IPS-18a (cell line): ENCODE measurements around the gene HOXD3.

Experiments used
- H3K27ac ChIP-seq: one replicate; pipeline ENCODE4 v1.5.1; 2013; ENCODE audit warnings: low read length
- H3K27me3 ChIP-seq: one replicate; pipeline ENCODE4 v1.6.1; 2013; ENCODE audit warnings: mild to moderate bottlenecking, low read length; ENCODE audit not compliant: control insufficient read depth, insufficient read depth
- H3K36me3 ChIP-seq: one replicate; pipeline ENCODE4 v1.6.1; 2013; ENCODE audit warnings: low read depth, low read length; ENCODE audit not compliant: control insufficient read depth
- H3K4me1 ChIP-seq: one replicate; pipeline ENCODE4 v1.6.1; 2013; ENCODE audit warnings: low read depth, low read length; ENCODE audit not compliant: control insufficient read depth
- H3K4me3 ChIP-seq: one replicate; pipeline ENCODE4 v1.5.1; 2013; ENCODE audit warnings: low read length
- H3K9ac ChIP-seq: one replicate; pipeline ENCODE4 v1.6.1; 2013; ENCODE audit warnings: mild to moderate bottlenecking, low read length, moderate library complexity
- H3K9me3 ChIP-seq: one replicate; pipeline ENCODE4 v1.6.1; 2013; ENCODE audit warnings: low read depth, low read length; ENCODE audit not compliant: control insufficient read depth

The HOXD3 gene

DNA sequence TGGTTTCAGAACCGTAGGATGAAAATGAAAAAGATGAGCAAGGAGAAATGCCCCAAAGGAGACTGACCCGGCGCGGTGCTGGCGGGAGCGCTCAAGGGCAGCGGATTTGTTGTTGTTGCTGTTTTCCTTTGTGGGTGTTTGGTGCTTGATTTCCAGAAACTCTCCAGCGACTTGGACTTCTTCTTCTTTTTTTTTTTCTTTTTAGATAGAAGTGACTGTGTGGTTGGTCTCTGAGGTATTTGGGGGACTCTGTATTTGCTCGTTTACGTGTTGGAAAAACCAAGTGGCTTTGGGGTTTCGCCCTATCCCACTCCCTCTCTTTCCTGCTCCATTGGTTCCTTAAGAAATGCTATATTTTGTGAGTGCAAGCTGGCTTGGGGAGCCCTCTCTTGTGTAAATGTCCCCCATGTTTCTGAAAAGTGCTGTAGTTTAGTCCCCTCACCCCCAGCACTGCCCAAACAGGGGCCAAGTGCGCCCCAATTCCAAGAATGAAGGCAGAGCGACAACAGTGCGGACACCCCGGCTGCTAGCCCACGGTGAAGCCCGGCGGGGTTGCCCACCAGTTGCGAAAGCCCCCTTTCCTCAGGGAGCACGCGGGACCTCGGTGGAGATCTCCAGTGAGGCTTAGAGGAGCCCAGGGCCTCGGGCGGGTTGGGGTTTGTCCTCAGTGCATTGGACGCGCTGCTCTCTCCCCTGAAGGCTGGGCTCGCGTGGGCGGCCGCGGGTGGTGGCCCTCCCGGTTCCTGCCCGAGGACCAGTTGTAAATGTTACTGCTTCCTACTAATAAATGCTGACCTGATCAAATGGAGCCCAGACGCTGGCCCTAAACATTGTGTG, 32.8 kb upstream of the HOXD3 start:
- Histone ChIP-seq H3K4me3 (no peak overlapping the region), H3K27me3 (peaks cover 100% of the 10 kb centered on the region), H3K27ac (no peak overlapping the region), H3K9ac (no peak overlapping the region), H3K9me3 (peaks cover 8% of the 10 kb centered on the region), H3K36me3 (no peaks in the 10 kb centered on the region), H3K4me1 (peaks cover 9% of the 10 kb centered on the region)

DNA sequence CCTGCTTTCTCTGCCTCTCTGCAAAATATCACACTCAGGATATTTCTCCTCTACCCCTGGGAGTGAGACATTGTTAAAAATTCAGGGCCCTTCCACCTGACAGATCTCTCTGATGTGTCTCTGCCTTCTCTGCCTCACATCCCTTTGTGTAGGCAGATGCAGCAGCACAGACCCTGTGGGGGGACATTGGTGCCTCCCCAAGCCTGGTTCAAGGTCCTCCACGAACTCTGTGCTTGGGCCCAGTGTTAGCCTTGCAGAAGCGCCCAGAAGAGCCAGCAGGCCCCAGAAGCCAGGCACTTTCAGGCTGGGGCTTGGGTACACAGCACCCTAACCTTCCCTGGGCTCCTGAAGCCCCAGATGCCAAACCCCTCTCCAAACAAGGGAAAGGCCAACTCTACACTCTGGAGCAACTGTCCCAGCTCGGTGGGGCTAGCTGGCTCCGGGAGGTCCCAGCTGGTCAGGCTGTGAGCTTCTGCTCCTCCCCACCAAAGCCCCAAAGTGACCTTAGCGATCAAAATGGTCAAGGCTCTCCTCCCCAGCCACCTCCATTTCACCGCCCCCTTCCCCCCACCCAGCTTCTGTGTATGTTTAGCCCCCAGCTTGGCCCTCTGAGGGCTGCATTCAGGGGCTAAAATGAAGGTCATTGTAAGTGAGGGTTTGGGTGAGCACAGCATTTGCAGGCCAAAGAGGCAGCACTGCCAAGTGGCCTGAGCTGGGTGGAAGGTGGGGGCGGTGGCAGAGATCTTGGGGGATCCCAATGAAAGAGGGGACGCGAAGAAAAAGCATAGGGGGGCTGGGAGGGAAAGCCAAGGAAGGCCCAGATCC, 31.9 kb upstream of the HOXD3 start:
- no peak overlapping the region for H3K4me3 ChIP-seq
- no peak overlapping the region for H3K27ac ChIP-seq
- peaks cover 9% of the 10 kb centered on the region for H3K4me1 ChIP-seq
- peaks cover 8% of the 10 kb centered on the region for H3K9me3 ChIP-seq
- no peaks in the 10 kb centered on the region for H3K36me3 ChIP-seq
- H3K27me3 ChIP-seq = peaks cover 100% of the 10 kb centered on the region
- H3K9ac ChIP-seq = no peak overlapping the region

DNA sequence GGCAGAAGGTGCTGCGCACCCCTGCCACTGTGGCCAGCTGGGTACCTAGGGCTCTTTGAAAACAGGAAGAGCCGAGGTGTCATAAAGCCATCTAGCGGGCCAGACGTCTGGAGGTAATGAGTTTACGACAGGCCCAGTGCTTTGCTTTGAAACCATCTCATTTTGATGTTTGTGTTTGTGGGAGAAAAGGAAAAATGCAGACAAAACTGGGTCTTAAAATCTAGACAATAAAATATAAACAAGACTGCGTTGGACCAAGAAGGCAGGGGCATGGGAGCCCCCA, 31.4 kb upstream of the HOXD3 start:
- no peak overlapping the region for H3K4me3 ChIP-seq
- H3K27ac ChIP-seq = no peak overlapping the region
- no peaks in the 10 kb centered on the region for H3K36me3 ChIP-seq
- H3K9me3 ChIP-seq = peaks cover 5% of the 10 kb centered on the region
- H3K9ac ChIP-seq = no peak overlapping the region
- H3K4me1 ChIP-seq = peaks cover 9% of the 10 kb centered on the region
- H3K27me3 ChIP-seq = peaks cover 100% of the 10 kb centered on the region

DNA sequence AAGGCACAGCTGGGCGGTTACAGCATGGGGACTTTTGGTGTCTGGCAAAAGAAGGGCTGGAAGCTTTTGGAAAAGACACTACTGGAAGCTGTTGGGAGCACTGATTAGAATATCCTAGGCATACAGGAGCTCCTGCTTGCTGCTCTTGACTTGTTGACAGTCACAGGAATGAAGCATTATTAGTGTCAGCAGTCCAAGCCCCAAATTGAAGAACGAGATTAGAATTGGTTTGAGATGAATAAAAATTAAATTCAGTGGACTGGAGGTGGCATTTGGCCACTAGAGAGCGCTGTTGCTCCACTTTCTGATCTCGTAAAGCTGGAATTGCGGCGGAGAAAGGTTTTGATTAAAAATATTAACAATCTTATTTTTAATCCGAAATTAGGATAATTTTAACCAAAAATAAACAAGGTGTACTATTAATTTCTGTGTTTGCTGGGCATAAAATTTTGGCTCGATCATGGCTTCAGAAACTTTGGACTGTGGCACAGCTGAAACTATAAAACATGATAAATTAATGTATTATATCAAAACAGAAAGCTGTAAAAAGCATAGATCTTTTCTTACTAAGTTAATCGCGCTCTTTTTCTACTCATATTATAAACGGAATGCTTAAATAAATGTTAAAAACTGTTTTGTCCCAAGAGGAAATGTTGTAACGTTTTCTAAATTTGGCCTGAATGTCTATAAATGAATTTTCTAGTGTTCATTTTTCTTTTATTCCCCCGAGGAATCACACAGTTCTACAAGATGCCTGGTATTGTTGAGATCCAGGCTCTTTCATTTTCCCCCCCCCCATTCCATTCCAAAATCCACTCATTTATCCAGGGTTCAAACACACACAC, 30.0 kb upstream of the HOXD3 start:
- H3K9ac ChIP-seq = no peak overlapping the region
- H3K27me3 ChIP-seq = peaks cover 100% of the 10 kb centered on the region

DNA sequence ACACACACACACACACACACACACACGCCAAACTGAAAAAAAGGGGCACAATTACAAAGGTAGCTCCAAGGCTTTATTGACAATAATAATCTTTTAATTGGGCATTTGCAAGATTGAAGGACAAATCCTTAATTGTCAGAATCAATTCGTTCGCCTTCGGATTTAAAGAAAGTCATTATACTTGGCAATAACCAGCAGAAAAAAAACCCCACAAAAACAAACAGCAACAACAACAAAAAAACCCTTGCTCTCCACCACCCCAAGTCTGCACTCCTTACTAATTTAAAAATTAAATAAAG, 29.4 kb upstream of the HOXD3 start:
- Histone ChIP-seq H3K9me3 (no peaks in the 10 kb centered on the region), H3K27ac (no peak overlapping the region), H3K27me3 (peaks cover 100% of the 10 kb centered on the region), H3K4me3 (peak overlapping the region; percentile 10), H3K9ac (no peak overlapping the region), H3K36me3 (no peaks in the 10 kb centered on the region), H3K4me1 (peaks cover 4% of the 10 kb centered on the region)

More for the DNA sequence above, 30.0 kb upstream of the HOXD3 start:
- Histone ChIP-seq H3K36me3 (no peaks in the 10 kb centered on the region), H3K4me3 (no peak overlapping the region), H3K9me3 (no peaks in the 10 kb centered on the region), H3K4me1 (peaks cover 4% of the 10 kb centered on the region), H3K27ac (no peak overlapping the region)

DNA sequence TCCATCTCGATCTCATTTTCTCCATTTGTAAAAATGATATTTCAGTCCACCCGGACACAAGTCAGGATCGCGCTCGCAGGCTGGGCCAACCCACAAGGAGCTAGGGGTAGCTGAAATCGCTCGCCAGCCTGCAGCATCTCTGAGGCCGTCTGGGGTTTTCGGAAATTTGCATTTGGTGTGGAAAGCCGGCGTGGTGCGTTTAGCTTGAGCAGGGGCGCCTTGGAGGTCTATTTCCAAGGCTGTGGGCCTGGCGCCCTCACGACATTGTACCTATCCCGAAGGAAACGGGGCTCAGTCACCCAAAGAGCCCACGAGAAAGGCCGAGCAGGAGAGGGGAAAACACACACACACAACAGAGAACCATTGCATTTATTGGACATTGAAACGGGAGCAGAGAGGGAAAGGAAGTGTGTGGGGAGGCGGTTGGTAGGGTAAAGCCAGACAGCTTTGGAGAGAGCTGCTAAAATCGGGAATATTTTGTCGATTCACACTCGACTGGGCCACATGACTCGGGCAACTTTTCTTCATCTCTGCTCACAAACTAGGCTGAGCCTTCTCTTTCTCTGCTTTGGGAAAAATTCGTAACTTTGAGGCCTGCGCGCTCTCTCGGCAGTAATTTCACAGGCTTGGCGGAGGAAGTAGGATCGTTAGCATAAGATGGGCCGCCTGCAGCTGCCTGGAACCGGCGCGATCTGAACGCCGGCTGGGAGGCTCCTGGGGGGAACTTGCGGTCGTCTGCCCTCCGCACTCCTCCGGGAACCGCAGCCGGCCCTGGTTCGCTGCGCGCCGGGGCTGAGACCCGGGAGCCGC, 28.7 kb upstream of the HOXD3 start:
- Histone ChIP-seq H3K36me3 (no peaks in the 10 kb centered on the region), H3K27ac (no peak overlapping the region), H3K4me3 (peak overlapping the region; percentile 10), H3K9ac (no peak overlapping the region), H3K27me3 (peaks cover 100% of the 10 kb centered on the region), H3K9me3 (no peaks in the 10 kb centered on the region), H3K4me1 (peaks cover 4% of the 10 kb centered on the region)

DNA sequence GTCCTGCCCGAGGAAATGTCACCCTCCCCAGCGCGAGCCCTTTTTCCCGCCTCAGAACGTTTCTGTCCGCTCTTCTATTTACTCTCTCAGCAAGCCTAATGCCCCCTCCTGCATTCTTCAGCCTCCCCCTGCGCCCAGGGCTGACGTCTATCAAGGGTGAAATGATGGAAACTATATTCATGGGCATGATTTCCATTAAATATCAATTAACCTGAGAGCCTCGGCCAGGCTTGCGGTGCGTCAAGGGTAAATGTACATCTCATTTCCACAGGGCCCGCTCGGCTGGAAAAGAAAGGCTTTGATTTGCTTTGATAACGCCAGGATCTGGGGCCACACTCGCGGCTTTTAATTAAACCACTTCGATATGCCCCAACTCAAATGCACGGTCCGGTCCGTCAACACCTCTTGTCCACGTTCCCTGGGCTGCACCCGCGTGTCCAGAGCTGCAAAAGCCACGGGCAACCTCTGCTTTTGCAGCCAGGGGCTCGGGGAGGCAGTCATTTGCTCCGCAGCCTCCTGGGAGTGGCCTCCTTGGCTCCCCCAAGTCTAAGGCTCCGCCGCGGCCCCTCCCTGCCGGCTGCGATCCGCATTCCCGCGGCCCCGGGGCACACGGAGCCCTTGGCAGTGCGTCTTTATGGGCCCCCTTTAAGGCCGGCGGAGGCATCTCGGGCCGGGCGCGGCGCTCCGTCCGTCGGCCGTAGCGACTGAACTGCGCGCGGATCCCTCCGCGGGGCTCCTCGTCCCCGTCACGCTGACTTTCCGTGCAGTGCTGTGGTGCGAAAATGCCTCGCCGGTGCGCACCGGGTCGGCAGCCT, 27.9 kb upstream of the HOXD3 start, which contains the start of gene HOXD8:
HOXD8 (plus strand) TSS at position 724 of the 815 bp plus-strand sequence. CDS start 662 bp downstream, outside the sequence.
- Histone ChIP-seq H3K36me3 (no peaks in the 10 kb centered on the region), H3K4me3 (peak within 1 kb of the TSS; percentile 10), H3K4me1 (peaks cover 4% of the 10 kb centered on the region), H3K9ac (no peak within 1 kb of the TSS), H3K27me3 (peaks cover 100% of the 10 kb centered on the region), H3K9me3 (no peaks in the 10 kb centered on the region), H3K27ac (no peak within 1 kb of the TSS)

DNA sequence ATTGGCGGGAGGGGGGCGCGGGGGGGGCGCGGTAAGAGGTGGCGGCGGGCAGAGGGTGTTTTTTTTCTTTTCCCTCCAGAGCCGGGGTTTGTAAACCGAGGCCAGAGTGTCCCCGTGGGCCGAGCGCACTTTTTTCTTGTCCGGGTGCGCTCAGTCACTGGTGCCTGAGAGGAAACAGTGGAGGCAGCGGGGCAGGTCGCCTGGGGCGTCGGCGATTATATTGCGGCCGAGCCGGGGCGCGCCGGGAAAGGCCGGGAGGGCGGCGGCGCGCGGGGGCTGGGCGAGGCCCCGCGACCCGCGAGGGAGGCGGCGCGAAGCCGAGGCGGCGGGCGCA, 27.3 kb upstream of the HOXD3 start:
- no peak overlapping the region for H3K27ac ChIP-seq
- no peaks in the 10 kb centered on the region for H3K36me3 ChIP-seq
- H3K9ac ChIP-seq = no peak overlapping the region
- peaks cover 100% of the 10 kb centered on the region for H3K27me3 ChIP-seq
- no peak overlapping the region for H3K4me3 ChIP-seq
- no peaks in the 10 kb centered on the region for H3K9me3 ChIP-seq
- peaks cover 4% of the 10 kb centered on the region for H3K4me1 ChIP-seq

DNA sequence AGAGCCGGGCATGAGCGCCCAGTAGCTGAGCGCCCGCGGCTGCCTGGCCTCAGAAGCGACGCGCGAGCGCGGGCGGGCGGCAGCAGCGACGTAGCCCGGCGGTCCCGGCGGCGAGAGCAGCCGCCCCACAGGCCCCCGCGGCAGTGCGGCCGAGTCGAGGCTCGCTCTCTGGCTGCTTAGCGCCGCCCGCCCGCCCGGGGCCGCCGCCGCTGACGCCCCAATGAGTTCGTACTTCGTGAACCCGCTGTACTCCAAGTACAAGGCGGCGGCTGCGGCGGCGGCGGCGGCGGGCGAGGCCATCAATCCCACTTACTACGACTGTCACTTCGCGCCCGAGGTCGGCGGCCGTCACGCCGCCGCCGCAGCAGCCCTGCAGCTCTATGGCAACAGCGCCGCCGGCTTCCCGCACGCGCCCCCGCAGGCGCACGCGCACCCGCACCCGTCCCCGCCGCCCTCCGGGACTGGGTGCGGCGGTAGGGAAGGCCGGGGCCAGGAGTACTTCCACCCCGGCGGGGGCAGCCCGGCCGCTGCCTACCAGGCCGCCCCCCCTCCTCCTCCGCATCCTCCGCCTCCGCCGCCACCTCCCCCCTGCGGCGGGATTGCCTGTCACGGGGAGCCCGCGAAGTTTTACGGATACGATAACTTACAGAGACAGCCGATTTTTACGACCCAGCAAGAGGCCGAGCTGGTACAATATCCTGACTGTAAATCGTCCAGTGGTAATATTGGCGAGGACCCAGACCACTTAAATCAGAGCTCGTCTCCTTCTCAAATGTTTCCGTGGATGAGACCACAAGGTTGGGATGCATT, 26.8 kb upstream of the HOXD3 start:
- no peak overlapping the region for H3K4me3 ChIP-seq
- no peaks in the 10 kb centered on the region for H3K36me3 ChIP-seq
- no peak overlapping the region for H3K27ac ChIP-seq
- H3K9ac ChIP-seq = no peak overlapping the region
- H3K9me3 ChIP-seq = no peaks in the 10 kb centered on the region
- peaks cover 4% of the 10 kb centered on the region for H3K4me1 ChIP-seq
- peaks cover 100% of the 10 kb centered on the region for H3K27me3 ChIP-seq
